Suprapubic skin (tissue), 3 donors: Measurements from ENCODE around the gene ERBIN.

Source experiments
- CTCF ChIP-seq, 2 donors: fragments of 200-600 bp in 1 of 2; fragments of 450-650 bp in 1 of 2; sonication (generic) in 1 of 2; IDR thresholded peaks; one replicate each; pipeline ENCODE4 v1.5.1; 2016 to 2019; ENCODE audit warnings: antibody characterized with exemption in 2 of 2, mild to moderate bottlenecking in 1 of 2, moderate library complexity in 1 of 2
- EP300 ChIP-seq: sonication (generic); formaldehyde crosslinking; IDR thresholded peaks from one replicate; pipeline ENCODE4 v1.6.1; 2017; ENCODE audit warnings: antibody characterized with exemption

DNA sequence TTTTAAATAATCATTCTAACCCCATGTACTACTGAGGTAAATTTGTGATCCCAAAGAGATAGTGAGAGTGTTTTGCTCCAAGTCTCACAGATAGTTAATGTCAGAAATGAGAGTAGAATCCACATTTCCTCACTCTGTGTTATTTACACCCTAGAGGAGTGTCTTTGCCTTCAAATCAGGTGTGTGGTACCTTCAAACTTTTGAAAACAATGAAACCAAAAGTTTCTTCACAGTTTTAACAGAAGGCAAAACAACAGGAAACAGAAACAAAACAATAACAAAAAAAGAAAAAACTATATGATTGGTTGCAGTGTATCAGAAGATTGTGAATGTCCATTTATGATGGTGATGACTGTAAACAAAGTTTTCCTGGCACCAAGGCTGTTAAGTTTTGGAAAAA, 85.9 kb downstream of the ERBIN start:
- TF ChIP-seq CTCF (IDR thresholded peaks at IDR 0.05) (no peak), EP300 (no peak)
